ENCODE measurements around the gene GNAT1. TPM values are rescaled to one million over a fixed set of nuclear protein-coding genes. Genes with fewer than 3 reads are reported as not detected.

GNAT1 gene
- polyA plus RNA-seq, 1 donor from 2014 or later: not detected

- H3K4me3 ChIP-seq (ENCODE audit: low read length): no peak overlapping the region
- no peak overlapping the region for H2AFZ ChIP-seq (ENCODE audit: low read depth, low read length)
- no peak overlapping the region for H3K4me2 ChIP-seq (ENCODE audit: low read length)
- no peaks in the 10 kb centered on the region for H3K9me3 ChIP-seq (ENCODE audit: low read length)
- H3K36me3 ChIP-seq (ENCODE audit: insufficient read depth, low read length): peaks cover 6% of the 10 kb centered on the region
- TF ChIP-seq CTCF (IDR thresholded peaks at IDR 0.05; ENCODE audit: poor library complexity, severe bottlenecking) (no peak), RAD21 (conservative IDR thresholded peaks at IDR 0.05) (no peak), SMC3 (conservative IDR thresholded peaks at IDR 0.05; ENCODE audit: poor library complexity) (no peak), REST (IDR thresholded peaks at IDR 0.05; ENCODE audit: borderline replicate concordance) (no peak), MXI1 (conservative IDR thresholded peaks at IDR 0.05; ENCODE audit: poor library complexity, severe bottlenecking) (no peak), TAF1 (IDR thresholded peaks at IDR 0.05; ENCODE audit: low read depth) (no peak), POLR2AphosphoS5 (IDR thresholded peaks at IDR 0.05) (no peak), EZH2 (IDR thresholded peaks at IDR 0.05; ENCODE audit: borderline replicate concordance, insufficient read depth, low read length, poor library complexity, severe bottlenecking) (no peak), EP300 (conservative IDR thresholded peaks at IDR 0.05; ENCODE audit: poor library complexity, severe bottlenecking) (no peak)
- no peak overlapping the region for H3K9ac ChIP-seq (ENCODE audit: low read length)
- H4K20me1 ChIP-seq (ENCODE audit: insufficient read depth): no peaks in the 10 kb centered on the region
- H3K27ac ChIP-seq (ENCODE audit: low read length): no peak overlapping the region
- H3K79me2 ChIP-seq (replicated peaks; ENCODE audit: insufficient read depth, low read length): no peaks in the 10 kb centered on the region
- no peaks in the 10 kb centered on the region for H3K27me3 ChIP-seq (ENCODE audit: insufficient read depth, low read depth, low read length)
- no peaks in the 10 kb centered on the region for H3K9me2 ChIP-seq (ENCODE audit: insufficient read depth, low read length)
- no peaks in the 10 kb centered on the region for H3F3A ChIP-seq (ENCODE audit: insufficient read depth, low read length, poor library complexity, severe bottlenecking)
Measured at GRCh38 chr3:50187750-50188149, 3.7 kb upstream of the GNAT1 start.

GRCh38 chr3:50189274-50189673, 2.1 kb upstream of the GNAT1 start:
- H3K27me3 ChIP-seq (ENCODE audit: insufficient read depth, low read depth, low read length): no peaks in the 10 kb centered on the region
- H3K27ac ChIP-seq (ENCODE audit: low read length): no peak overlapping the region
- no peaks in the 10 kb centered on the region for H3K79me2 ChIP-seq (replicated peaks; ENCODE audit: insufficient read depth, low read length)
- H2AFZ ChIP-seq (ENCODE audit: low read depth, low read length): no peak overlapping the region
- H3K9ac ChIP-seq (ENCODE audit: low read length): no peak overlapping the region
- TF ChIP-seq TAF1 (IDR thresholded peaks at IDR 0.05; ENCODE audit: low read depth) (no peak), SMC3 (conservative IDR thresholded peaks at IDR 0.05; ENCODE audit: poor library complexity) (peak; percentile 94), CTCF (IDR thresholded peaks at IDR 0.05; ENCODE audit: poor library complexity, severe bottlenecking) (peak; percentile 87), RAD21 (conservative IDR thresholded peaks at IDR 0.05) (peak; percentile 90), MXI1 (conservative IDR thresholded peaks at IDR 0.05; ENCODE audit: poor library complexity, severe bottlenecking) (no peak)
- no peak overlapping the region for H3K4me2 ChIP-seq (ENCODE audit: low read length)
- no peaks in the 10 kb centered on the region for H3K9me2 ChIP-seq (ENCODE audit: insufficient read depth, low read length)
- H3K36me3 ChIP-seq (ENCODE audit: insufficient read depth, low read length): peaks cover 6% of the 10 kb centered on the region
- H3K4me3 ChIP-seq (ENCODE audit: low read length): no peak overlapping the region
- no peaks in the 10 kb centered on the region for H4K20me1 ChIP-seq (ENCODE audit: insufficient read depth)
- H3F3A ChIP-seq (ENCODE audit: insufficient read depth, low read length, poor library complexity, severe bottlenecking): no peaks in the 10 kb centered on the region
- H3K9me3 ChIP-seq (ENCODE audit: low read length): no peaks in the 10 kb centered on the region
